NCI-H2081 treated with DMSO at 0.1 percent for 48 hours (cell line): ENCODE measurements around the gene IL18BP.

ENCODE experiments used
- DNase-seq: peaks from one replicate; lab custom pipeline; 2025; lab: John Stamatoyannopoulos, UW

IL18BP gene

DNA sequence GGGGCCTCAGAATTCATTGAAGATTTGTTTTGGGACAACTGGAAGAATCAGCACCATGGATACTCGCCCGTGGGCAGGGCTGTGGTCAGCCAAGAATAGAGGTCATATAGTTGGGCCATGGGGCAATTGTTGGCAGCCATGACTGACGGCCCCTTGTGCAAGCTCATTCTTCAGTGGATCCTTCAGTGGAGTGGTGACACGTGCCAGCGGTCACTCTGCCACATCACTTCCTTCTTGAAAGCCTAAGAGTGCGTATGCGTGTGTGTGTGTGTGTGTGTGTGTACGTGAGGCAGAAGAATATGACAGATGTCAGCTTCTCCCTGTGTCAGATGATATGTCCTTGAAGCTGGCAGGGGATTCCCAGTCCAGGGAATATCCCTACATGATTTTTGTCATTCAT lies 1.8 kb upstream of the IL18BP start:
- no peak for DNase-seq

DNA sequence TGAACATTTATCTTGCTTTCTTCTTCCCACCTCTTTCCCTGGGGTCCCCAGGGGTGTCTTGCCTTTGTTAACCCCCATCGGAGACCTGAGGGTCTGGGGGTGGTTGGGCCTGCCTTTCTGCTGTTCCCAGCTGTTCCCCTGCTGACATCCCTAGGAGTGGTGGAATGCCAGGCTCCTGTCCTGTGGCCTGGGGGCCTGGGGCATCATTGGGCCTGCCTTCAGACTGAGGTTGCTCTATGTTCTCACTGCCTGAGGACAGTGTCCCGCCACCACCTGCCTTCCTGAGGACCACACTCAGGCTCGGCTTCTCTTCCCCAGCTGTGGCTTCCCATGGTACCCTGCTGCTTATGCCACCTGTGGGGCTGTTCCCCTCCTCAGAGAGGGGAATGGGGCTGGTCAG lies 1.1 kb upstream of the IL18BP start:
- DNase-seq, result no peak

DNA sequence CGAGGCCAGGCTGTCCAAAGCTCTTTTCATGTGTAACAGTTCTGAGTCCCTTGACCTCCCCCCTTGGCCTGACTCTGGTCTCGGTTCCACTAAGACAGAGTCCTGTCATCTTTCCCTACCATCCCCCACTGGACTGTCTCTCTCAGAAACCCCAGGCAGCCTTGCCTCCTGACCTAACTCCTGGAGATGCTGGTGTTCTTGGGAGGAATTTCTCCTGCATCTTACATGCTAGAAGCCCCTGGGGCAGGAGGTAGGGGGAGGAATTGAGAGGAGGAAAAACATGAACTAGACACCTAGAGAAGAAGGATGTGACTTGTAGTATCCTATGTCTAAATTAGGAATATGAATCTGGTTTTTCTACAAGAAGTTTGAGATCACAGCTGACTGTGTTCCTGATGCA lies 648 bp upstream of the IL18BP start:
- no peak for DNase-seq

DNA sequence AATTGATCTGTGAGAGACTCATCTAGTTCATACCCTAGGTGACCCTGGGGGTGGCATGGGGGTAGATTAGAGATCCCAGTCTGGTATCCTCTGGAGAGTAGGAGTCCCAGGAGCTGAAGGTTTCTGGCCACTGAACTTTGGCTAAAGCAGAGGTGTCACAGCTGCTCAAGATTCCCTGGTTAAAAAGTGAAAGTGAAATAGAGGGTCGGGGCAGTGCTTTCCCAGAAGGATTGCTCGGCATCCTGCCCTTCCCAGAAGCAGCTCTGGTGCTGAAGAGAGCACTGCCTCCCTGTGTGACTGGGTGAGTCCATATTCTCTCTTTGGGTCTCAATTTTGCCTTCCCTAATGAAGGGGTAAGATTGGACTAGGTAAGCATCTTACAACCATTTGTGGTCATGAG lies 653 bp downstream of the IL18BP start:
- no peak for DNase-seq

DNA sequence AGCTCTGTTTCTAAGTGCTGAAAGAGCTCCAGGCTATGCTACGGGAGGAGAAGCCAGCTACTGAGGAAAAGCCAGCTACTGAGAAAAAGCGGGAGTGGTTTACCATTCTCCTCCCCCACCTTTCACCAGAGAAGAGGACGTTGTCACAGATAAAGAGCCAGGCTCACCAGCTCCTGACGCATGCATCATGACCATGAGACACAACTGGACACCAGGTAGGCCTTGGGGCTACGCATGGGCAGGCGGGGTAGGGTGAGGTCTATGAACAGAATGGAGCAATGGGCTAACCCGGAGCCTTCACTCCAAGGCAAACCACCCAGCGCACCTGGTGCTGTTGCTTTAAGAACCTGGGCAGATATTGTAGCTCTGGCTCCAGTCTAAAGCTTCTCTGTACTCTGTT lies 1.1 kb downstream of the IL18BP start:
- DNase-seq, result no peak

DNA sequence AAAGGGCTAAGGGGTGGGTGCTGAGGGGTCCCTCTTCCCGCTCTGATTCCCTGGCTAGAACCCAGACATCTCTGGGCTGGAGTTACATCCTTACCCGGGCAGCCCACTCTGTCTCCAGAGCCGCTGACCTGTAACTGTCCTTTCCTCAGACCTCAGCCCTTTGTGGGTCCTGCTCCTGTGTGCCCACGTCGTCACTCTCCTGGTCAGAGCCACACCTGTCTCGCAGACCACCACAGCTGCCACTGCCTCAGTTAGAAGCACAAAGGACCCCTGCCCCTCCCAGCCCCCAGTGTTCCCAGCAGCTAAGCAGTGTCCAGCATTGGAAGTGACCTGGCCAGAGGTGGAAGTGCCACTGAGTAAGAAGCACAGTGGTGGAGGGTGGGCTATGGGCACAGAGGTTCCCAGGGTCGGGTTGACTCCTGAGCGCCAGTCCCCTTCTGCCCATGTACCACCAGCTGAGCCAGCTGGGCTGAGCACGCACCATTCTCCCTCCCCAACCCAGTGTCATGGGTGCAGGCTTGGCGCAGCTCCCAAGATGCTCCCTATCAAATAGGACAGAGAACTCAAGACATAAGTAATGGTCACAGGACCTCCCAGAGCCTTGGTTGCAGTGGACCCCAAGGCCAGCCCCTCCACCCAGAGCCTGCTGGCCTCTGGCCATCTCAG lies 1.6 kb downstream of the IL18BP start:
- DNase-seq, result no peak

DNA sequence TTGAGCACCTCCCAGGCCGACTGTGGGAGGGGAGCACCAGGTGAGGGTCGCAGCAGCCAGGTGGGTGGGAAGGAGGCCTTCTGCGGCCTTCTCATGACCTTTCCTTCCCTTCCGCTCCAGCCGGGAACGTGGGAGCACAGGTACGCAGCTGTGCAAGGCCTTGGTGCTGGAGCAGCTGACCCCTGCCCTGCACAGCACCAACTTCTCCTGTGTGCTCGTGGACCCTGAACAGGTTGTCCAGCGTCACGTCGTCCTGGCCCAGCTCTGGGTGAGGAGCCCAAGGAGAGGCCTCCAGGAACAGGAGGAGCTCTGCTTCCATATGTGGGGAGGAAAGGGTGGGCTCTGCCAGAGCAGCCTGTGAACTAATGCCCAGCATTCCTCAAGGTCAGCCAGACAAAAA lies 2.6 kb downstream of the IL18BP start:
- DNase-seq, result no peak

DNA sequence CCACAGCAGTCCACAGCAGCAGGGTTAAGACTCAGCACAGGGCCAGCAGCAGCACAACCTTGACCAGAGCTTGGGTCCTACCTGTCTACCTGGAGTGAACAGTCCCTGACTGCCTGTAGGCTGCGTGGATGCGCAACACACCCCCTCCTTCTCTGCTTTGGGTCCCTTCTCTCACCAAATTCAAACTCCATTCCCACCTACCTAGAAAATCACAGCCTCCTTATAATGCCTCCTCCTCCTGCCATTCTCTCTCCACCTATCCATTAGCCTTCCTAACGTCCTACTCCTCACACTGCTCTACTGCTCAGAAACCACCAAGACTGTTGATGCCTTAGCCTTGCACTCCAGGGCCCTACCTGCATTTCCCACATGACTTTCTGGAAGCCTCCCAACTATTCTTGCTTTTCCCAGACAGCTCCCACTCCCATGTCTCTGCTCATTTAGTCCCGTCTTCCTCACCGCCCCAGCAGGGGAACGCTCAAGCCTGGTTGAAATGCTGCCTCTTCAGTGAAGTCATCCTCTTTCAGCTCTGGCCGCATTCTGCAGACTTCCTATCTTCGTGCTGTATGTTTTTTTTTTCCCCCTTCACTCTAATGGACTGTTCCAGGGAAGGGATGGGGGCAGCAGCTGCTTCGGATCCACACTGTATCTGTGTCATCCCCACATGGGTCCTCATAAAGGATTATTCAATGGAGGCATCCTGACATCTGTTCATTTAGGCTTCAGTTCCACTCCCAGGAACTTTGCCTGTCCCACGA lies 3.3 kb downstream of the IL18BP start:
- DNase-seq, result no peak

DNA sequence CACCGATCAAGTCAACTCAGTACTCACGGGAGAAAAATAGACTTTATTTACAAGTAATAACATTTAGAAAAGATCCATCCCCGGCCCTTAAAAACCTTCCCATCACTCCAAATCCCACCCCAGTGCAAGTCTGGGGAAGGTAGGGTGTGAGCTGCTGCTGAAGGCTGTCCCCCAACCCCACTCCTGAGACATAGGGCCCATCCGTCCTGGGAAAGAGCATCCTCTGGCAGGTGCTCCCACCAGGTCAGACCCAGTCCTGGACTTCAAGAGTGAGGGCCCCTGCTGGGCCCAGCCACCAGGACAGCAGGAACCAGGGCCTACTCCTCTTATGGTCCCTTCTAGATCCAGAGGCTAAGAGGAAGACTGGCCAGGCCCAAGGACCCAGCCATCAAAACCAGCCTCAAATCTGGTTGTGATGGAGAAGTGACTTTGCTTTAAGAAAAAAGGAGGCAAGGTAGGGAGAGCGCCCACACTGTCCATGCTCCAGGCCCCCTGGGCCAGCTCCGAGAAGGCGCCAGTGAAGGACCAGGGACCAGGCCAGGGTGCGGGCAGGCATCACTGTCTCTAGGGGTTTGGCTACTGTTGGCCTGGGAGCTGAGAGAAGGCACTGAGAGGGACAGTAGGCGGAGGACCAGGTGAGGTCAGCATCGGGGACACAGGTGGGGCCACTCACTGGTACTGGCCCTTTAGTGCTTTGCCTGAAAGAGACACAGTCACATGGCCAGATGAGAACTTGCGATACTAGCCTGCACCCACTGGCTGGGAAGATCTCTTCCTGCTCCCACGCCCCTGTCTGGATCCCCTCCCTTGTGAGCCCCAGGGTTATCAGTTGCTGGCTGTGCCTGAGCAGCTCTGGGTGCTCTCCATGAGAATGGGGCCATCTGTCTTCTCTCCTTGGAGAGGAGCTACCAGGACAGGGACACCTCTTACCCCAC lies 4.4 kb downstream of the IL18BP start:
- DNase-seq, result no peak

DNA sequence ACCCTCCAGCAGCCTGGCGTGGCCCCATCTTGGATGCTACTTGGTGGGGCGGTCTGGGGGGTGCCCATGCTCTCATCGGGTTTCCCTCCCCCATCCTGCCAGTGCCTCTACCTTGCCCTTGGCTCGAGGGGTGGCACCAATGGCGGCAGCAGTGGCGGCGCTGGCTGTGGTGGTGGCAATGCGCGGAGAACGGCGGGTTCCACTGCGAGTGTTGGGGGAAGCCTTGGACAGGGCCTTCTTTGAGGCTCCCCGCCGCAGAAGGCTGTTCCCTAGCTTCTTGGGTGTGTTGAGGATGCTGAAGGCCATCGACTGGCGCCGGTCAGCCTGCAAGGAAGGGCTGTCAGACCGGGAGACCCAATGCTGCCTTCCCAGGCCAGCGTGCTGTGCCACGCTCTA lies 5.1 kb downstream of the IL18BP start:
- no peak for DNase-seq

DNA sequence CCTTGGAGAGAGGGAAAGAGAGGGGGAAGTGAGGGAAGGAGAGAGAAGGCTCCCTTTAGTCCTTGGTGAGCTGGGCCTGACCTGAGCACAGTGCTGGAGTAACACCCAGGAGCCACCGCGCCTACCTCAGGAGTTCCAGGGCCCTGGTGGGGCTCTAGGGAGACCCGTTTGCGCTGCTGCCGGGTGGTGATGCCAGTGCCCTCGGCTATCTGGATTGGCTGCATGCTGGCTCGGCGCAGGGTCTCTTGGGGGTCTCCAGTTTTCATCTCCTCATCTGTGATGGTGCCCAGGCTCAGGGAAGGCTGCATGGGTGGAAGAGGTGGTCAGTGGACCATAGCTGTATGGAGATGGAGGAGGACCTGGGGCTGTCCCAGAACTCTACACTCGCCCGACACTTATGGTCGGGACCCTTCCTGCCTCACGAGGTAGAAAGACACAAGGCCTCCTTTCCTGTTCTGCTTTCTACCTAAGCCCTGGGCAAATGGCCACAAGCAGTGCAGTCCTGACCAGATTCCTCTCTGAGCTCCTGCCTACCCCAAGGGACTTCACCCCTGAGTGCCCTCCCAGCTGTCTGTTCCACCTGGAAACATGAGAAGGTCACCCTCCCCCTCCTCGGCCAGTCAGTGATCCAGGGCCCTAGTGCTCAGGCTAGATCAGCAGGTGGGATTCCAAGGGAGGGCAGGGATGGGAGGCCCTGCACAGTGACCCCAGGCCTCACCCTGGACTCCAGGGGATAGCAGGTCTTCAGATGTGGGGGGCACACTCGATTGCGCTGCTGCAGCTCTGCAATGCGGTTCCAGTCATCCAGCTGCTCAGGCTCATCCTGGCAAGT lies 6.0 kb downstream of the IL18BP start:
- DNase-seq, result no peak

DNA sequence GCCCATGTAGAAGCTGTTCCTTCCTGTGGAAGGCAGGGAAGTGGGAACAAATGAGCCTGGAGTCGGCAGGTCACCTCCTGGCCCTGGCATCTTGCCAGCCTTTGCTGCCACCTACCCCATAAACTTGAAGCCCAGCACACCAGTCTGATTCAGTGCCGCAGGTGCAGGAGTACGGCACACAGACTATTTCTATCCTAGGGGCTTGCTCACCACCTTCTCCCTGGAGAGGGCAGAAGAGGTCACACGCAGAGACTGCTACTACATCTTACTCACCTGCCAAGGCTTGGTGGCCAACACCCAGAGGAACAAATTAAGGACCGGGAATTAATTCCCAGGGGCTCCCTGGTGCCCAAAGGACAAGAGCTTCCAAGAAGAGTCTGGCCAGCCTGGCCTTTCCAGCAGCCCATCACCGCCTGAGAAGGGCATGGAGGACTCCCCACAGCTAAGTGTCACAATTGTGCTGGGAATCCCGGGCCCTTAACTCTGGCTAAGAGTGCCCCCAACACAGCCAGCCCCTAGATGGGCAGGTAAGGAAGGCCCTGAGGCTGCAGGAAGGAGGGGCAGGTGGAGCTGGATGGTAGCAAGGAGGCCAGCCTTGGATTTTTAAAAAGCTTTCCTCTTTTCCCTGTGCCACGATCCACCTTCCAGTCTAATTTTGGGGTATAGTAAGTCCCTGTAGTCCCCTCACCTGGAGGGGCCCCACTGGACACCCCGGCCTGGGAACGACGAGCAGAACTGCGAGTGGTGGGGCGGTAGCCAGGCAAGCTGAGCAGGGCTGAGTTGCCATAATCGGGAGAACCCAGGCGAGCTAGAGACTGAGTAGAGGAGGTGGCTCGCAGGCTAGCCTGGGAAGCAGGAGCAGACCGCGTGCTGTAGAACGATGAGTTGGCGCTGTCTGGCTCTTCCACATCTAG lies 6.9 kb downstream of the IL18BP start:
- no peak for DNase-seq

DNA sequence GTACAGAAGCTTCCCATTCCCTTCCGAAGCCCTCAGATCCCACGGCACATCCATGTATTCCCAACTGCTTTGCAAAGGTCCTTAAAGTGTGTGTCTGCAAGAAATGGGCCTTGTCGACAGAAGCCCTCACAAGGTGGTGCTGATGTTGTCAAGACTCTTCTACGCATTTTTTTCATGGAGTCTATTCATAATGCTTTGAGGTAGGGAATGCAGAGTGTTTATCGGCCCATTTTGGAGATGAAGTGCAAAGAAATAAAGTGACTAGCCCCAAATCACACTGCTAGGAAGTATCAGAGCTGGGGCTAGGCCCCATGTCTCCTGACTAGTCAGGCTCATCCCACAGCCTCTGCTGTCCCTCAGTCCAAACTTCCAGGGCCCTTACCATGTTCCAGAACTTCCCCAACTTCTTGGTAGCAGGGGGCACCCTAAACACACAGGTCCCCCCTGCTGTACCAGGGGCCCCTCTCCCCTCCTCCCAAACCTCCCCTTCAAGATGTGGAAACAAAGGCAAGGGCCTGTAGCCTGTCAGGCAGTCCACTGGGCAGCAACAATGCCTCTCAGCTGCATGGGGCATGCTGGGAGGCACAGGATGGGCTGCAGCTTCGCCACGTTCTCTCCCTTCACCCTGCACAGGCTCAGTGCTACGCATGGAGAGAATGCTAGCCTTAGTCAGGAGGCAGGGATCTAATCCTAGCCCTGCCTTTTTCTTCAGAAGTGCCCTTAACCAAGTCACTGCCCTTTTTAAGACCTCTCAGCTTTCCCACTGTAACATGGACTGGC lies 7.8 kb downstream of the IL18BP start:
- DNase-seq, result no peak

DNA sequence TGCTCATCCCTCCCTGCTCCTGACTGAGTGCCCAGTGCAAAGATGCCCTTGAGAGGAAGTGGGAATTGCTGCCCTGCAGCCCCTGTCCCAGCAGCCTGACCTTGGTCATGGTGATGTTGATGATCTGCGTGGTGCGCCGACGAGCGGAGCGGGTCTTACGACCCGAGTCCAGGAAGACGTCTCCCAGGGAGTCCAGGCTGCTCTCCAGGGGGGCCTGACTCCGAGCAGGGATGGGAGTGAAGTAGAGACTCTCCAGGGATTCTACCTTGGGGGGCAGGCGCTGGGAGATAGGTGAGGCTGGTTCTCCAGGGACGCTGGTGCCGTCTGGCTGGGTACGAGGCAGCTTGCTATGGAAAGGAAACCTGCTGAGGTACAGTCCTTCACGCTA lies 8.4 kb downstream of the IL18BP start:
- DNase-seq, result no peak

DNA sequence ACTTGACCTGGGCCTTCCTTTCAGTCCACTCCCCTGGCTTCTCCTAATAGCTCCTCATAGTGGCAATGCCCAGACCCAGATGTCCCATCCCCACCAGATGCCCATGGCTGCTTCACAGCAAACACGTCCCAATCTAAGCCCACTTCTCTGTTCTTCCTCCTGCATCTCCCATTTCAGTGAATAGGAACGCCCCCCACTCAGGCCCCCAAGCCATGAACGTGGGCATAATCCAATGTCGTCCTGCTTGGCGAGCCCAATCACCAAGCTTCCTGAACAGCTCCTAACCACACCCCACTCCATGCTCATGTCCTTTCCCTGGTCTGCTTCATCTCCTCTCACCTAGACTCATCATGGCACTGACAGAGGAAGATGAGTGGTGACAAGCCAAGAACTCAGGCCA lies 8.9 kb downstream of the IL18BP start:
- no peak for DNase-seq

DNA sequence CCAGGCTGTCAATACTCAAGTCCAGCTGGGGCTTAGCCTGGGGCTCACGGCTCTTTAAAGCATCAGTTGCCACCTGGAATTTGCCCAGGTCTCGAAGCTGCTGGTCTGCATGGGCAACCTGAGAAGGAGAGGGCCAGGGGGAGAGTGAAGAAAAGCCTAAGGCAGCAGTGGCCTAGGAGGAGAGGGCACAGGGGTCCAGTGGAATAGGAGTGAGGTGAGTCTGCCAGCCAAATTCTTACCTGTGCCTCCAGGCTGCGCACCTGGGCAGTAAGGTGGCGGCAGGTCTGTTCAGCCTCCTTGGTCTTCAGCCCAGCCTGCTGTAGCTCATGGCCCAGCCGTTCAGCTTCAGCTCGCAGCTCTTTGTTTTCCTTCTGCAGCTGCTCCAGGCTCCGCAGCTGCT lies 10.0 kb downstream of the IL18BP start:
- DNase-seq, result no peak

DNA sequence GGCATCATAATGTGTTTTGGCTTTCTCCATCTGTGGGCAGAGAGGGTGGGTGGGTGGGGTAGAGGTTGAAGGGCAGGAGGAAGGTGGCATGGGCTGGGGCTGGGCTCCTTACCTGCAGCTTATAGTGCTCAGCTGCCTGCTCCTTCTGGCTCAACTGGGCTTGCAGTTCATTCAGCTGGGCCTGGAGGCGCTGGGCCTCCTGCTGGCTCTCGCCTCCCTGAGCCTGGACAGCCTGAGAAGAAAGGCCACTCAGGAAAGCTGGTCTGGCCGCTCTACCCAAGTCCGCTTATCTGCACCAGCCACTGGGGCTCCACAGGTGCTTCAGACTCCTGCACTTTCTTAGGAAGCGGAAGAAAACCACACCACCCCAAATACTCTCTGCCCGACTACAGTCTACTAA lies 10.4 kb downstream of the IL18BP start:
- no peak for DNase-seq

DNA sequence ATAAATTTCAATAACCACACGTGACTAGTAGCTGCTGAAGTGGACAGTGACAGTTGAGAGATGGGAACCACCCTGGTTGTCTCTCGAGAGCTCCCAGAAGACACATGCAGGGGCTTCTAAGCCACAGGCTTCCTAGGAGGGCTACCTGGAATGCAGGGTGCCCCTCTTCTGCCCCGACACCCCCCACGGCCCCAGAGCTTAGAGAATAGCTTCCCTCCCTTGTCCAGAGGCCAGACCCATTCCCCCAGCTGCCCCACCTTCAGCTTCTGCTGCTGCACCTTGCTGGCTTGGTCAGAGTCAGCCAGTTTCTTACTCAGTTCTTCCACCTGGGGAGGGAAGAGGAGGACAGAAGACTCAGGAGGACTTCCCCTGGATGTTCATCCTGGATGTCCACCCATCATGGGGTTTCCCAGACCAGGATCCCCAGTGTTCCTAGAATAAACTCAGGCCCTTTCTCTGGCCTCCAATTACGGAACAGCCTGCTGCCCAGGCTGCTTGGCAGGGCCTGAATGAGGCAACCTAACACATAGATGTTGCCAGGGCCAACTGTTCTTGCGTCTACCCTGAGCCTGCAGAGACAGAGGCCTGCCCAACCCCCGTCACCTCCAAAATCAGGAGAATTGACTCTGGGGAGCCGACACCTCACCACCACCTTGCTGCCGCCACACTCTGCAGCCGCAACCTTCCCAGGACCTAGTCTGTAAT lies 12.0 kb downstream of the IL18BP start:
- DNase-seq, result no peak

DNA sequence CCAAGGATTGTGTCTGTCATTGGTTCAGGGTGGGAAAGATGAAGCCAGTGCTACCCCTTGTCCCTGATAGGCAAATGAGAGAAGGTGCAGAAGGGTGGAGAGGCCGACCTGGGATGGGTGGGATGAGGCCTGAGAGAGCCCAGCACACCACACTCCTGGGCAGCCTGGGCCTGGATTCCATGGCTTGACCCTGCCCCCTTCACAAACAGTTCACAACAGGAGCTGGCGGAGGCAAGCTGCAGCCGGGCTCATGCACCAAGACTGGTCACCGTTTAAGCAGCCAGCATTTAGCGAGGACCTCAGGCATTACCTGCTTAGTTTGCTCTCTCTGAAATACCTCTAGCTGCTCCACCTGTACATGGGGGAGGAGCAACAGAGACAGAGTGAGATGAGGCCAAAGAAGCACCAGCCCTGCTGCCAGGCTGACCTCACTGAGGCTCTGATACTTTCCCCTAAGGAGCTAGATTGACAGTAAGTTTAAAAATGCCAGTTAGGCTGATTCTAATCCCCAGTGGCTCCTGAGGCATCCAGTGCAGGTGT lies 13.5 kb downstream of the IL18BP start:
- no peak for DNase-seq
